Measurements from ENCODE around the gene HHAT. TPM values are rescaled to one million over a fixed set of nuclear protein-coding genes. Genes with fewer than 3 reads are reported as not detected.

Gene HHAT
- total RNA-seq, 2 experiments from 2014 or later: 5.2 to 9.5 TPM

DNA sequence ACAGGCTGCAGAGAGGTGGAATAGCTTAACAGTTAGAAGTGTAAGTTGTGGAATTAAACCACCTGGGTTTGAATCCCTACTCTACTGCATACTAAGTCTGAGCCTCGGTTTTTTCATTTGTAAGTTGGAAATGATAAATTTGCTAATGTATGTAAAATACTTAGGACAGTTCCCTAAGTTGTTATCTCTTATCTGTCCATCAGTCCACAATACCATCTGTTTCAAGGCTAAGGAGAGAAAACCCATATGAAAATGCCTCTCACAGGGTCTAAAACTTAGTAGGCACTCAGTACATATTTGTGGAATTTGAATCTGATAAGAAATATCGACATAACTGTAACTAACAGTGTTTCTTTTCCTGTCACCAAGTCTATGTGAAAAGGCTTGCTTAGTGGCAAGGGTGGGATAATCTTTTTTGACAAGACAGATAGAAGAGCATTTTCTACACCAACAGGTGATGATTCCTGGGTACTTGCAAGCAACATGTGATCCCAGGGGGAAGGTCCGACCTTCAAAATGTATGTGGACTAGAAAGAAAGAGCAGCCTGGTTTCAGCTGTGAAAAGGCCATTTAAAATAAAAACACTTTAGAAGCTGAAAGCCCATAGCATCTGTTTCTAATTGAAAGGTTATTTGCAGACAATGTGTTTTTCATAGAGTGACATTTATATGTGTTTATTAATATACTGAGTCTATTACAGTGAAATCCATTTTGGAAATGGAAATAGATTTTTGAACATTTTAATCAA is 202.9 kb downstream of the HHAT start:
- ChIA-PET POLR2A (interaction anchor here (1.2 kb wide), 1 partner anchor 10 kb away, joined by 3 read pairs; no protein-coding TSS in a partner anchor), CTCF (ENCODE audit: unreplicated experiment) (no interaction called here)
- H3K4me1 ChIP-seq (ENCODE audit: insufficient read depth, low read length, poor library complexity, severe bottlenecking): no peaks in the 10 kb centered on the region
- no peaks in the 10 kb centered on the region for H3K36me3 ChIP-seq (ENCODE audit: insufficient read depth, low read length)
- H3K79me2 ChIP-seq (ENCODE audit: insufficient read depth, low read depth, low read length): no peaks in the 10 kb centered on the region
- no peaks in the 10 kb centered on the region for H3K9me3 ChIP-seq (ENCODE audit: low read length)
- TF ChIP-seq, protein P1, sequence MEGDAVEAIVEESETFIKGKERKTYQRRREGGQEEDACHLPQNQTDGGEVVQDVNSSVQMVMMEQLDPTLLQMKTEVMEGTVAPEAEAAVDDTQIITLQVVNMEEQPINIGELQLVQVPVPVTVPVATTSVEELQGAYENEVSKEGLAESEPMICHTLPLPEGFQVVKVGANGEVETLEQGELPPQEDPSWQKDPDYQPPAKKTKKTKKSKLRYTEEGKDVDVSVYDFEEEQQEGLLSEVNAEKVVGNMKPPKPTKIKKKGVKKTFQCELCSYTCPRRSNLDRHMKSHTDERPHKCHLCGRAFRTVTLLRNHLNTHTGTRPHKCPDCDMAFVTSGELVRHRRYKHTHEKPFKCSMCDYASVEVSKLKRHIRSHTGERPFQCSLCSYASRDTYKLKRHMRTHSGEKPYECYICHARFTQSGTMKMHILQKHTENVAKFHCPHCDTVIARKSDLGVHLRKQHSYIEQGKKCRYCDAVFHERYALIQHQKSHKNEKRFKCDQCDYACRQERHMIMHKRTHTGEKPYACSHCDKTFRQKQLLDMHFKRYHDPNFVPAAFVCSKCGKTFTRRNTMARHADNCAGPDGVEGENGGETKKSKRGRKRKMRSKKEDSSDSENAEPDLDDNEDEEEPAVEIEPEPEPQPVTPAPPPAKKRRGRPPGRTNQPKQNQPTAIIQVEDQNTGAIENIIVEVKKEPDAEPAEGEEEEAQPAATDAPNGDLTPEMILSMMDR (conservative IDR thresholded peaks at IDR 0.05; ENCODE audit: low read length): no peak
- TF ChIP-seq EZH2phosphoT487 (IDR thresholded peaks at IDR 0.05; ENCODE audit: borderline replicate concordance, low read depth, low read length): no peak
- no peak overlapping the region for H3K4me3 ChIP-seq (ENCODE audit: low read depth, low read length, poor library complexity, severe bottlenecking)
- no peak for DNase-seq (ENCODE audit: low spot score)
- no peaks in the 10 kb centered on the region for H4K20me1 ChIP-seq (ENCODE audit: insufficient read depth, low read length)
- no peak overlapping the region for H3K4me2 ChIP-seq (ENCODE audit: low read length)
- H2AFZ ChIP-seq (ENCODE audit: low read length): no peak overlapping the region
- intact Hi-C loops (cut with micrococcal nuclease; ENCODE audit: unreplicated experiment): no loop called here
- H3K27ac ChIP-seq (ENCODE audit: low read depth, low read length, poor library complexity, severe bottlenecking): no peak overlapping the region
- BruUV-seq (replicated peaks): no TSS peak
- no peaks in the 10 kb centered on the region for H3K9me2 ChIP-seq (ENCODE audit: insufficient read depth, low read length)

DNA sequence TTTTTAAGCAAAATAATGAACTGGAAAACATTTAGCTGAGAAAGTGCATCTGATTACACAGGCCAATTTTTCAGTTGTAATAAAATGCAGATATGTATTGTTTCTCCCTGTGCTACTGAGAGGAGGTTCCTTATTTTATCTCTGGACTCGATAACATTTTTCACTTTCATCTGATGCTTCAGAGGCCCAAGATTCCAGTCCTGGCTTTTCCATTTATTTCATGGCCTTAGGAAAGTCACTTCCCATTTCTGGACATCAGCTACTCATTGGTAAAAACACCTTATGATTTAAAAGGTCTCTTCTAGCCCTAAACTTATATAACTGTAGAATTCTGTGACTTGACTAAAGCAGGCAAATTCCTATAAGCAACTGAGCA is 203.5 kb downstream of the HHAT start:
- intact Hi-C loops (cut with micrococcal nuclease; ENCODE audit: unreplicated experiment): no loop called here
- Histone ChIP-seq H3K4me1 (ENCODE audit: insufficient read depth, low read length, poor library complexity, severe bottlenecking) (no peaks in the 10 kb centered on the region), H2AFZ (ENCODE audit: low read length) (no peak overlapping the region), H4K20me1 (ENCODE audit: insufficient read depth, low read length) (no peaks in the 10 kb centered on the region), H3K36me3 (ENCODE audit: insufficient read depth, low read length) (no peaks in the 10 kb centered on the region), H3K9me2 (ENCODE audit: insufficient read depth, low read length) (no peaks in the 10 kb centered on the region), H3K4me3 (ENCODE audit: low read depth, low read length, poor library complexity, severe bottlenecking) (no peak overlapping the region), H3K27ac (ENCODE audit: low read depth, low read length, poor library complexity, severe bottlenecking) (no peak overlapping the region), H3K4me2 (ENCODE audit: low read length) (no peak overlapping the region), H3K9me3 (ENCODE audit: low read length) (no peaks in the 10 kb centered on the region), H3K79me2 (ENCODE audit: insufficient read depth, low read depth, low read length) (no peaks in the 10 kb centered on the region)
- BruUV-seq (replicated peaks): no TSS peak
- TF ChIP-seq EZH2phosphoT487 (IDR thresholded peaks at IDR 0.05; ENCODE audit: borderline replicate concordance, low read depth, low read length): no peak
- TF ChIP-seq, protein P1 (conservative IDR thresholded peaks at IDR 0.05; ENCODE audit: low read length): no peak
- ChIA-PET POLR2A (interaction anchor here (1.2 kb wide), 1 partner anchor 11 kb away, joined by 3 read pairs; no protein-coding TSS in a partner anchor), CTCF (ENCODE audit: unreplicated experiment) (no interaction called here)
- DNase-seq (ENCODE audit: low spot score): no peak

DNA sequence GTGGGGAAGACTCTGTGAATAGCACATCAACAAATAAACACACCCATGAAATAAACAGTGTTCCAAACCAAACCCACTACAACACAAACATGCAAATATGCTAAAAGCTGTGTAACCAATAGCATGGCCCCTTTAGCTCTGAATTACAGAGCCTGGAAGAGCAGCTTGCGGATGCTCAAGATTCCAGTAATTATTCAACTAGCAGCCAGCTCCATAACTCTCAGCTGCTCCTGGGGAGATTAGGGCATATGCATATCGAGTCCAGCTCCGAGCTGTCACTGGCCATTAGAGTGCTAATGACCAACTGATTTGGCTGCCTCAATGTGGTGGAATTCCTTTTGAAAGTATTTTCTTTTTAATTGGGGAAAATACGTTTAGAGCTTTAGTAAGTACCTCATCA is 207.1 kb downstream of the HHAT start:
- no peak overlapping the region for H3K27ac ChIP-seq (ENCODE audit: low read depth, low read length, poor library complexity, severe bottlenecking)
- no peaks in the 10 kb centered on the region for H3K9me3 ChIP-seq (ENCODE audit: low read length)
- DNase-seq (ENCODE audit: low spot score): no peak
- no peaks in the 10 kb centered on the region for H3K36me3 ChIP-seq (ENCODE audit: insufficient read depth, low read length)
- no peaks in the 10 kb centered on the region for H3K4me1 ChIP-seq (ENCODE audit: insufficient read depth, low read length, poor library complexity, severe bottlenecking)
- CTCF ChIA-PET (ENCODE audit: unreplicated experiment): no interaction called here
- no peak overlapping the region for H2AFZ ChIP-seq (ENCODE audit: low read length)
- H4K20me1 ChIP-seq (ENCODE audit: insufficient read depth, low read length): no peaks in the 10 kb centered on the region
- no TSS peak for BruUV-seq (replicated peaks)
- no peak overlapping the region for H3K4me2 ChIP-seq (ENCODE audit: low read length)
- POLR2A ChIA-PET: no interaction called here
- H3K79me2 ChIP-seq (ENCODE audit: insufficient read depth, low read depth, low read length): no peaks in the 10 kb centered on the region
- intact Hi-C loops (cut with micrococcal nuclease; ENCODE audit: unreplicated experiment): no loop called here
- no peaks in the 10 kb centered on the region for H3K9me2 ChIP-seq (ENCODE audit: insufficient read depth, low read length)
- H3K4me3 ChIP-seq (ENCODE audit: low read depth, low read length, poor library complexity, severe bottlenecking): no peak overlapping the region
- TF ChIP-seq, protein P1 (conservative IDR thresholded peaks at IDR 0.05; ENCODE audit: low read length): no peak
- no peak for TF ChIP-seq EZH2phosphoT487 (IDR thresholded peaks at IDR 0.05; ENCODE audit: borderline replicate concordance, low read depth, low read length)
